Thoracic aorta (tissue), 2 donors: ENCODE data around the gene ALB. TPM values are rescaled to one million over a fixed set of nuclear protein-coding genes. Genes with fewer than 3 reads are reported as not detected.

Experiments
- ATAC-seq: fragments of 150-250 bp; one replicate; pipeline ENCODE4 v1.8.0; 2017; ENCODE audit warnings: low read depth; ENCODE audit not compliant: insufficient number of reproducible peaks, low FRiP score
- DNase-seq: peaks from one replicate; pipeline ENCODE4 v3.0.0-alpha.2; 2020; ENCODE audit warnings: low spot score
- H3K27ac ChIP-seq, 2 donors: fragments of 200-600 bp; sonication (generic); 1 replicate in 1 of 2; 2 replicates in 1 of 2; pipeline ENCODE4 v1.5.1; 2016; ENCODE audit warnings: mild to moderate bottlenecking in 2 of 2, moderate library complexity in 2 of 2
- H3K27me3 ChIP-seq: fragments of 200-600 bp; sonication (generic); replicated peaks from 2 replicates; pipeline ENCODE4 v1.6.0; 2016; ENCODE audit warnings: mild to moderate bottlenecking; ENCODE audit not compliant: insufficient read depth
- H3K36me3 ChIP-seq: fragments of 200-600 bp; sonication (generic); one replicate; pipeline ENCODE4 v1.5.1; 2016
- H3K4me1 ChIP-seq, 2 donors: fragments of 200-600 bp; sonication (generic); 1 replicate in 1 of 2; 2 replicates in 1 of 2; pipeline versions ENCODE4 v1.5.1 to v1.6.0; 2016; ENCODE audit warnings: low read depth in 2 of 2, mild to moderate bottlenecking in 1 of 2; ENCODE audit not compliant: control insufficient read depth in 1 of 2
- H3K4me3 ChIP-seq: fragments of 200-600 bp; sonication (generic); 2 replicates; pipeline ENCODE4 v1.5.1; 2016; ENCODE audit warnings: mild to moderate bottlenecking
- H3K9me3 ChIP-seq: fragments of 200-600 bp; sonication (generic); 2 replicates; pipeline ENCODE4 v1.5.1; 2016
- CTCF ChIP-seq: fragments of 200-600 bp; sonication (generic); IDR thresholded peaks from one replicate; pipeline ENCODE4 v1.5.1; 2019; ENCODE audit warnings: antibody characterized with exemption
- total RNA-seq, 2 donors: library from RNA; depleted of rRNA; stranded (reverse); fragments of >200 nt; gene quantifications; one replicate each; pipeline versions ENCODE4 v1.1.0 to v1.2.3, GENCODE V29; 2016

The ALB gene
- total RNA-seq, 2 donors from 2014 or later = not detected

- no peak for TF ChIP-seq CTCF
- no peaks in the 10 kb centered on the region for H3K4me1 ChIP-seq
- H3K4me3 ChIP-seq = no peak overlapping the region
- ATAC-seq (no peak), DNase-seq (no peak)
- no peaks in the 10 kb centered on the region for H3K36me3 ChIP-seq
- H3K9me3 ChIP-seq = no peaks in the 10 kb centered on the region
- H3K27me3 ChIP-seq = no peaks in the 10 kb centered on the region
- H3K27ac ChIP-seq = no peak overlapping the region
These were observed 12.5 kb downstream of the ALB start for GRCh38 chr4:73416423-73417087.

DNA sequence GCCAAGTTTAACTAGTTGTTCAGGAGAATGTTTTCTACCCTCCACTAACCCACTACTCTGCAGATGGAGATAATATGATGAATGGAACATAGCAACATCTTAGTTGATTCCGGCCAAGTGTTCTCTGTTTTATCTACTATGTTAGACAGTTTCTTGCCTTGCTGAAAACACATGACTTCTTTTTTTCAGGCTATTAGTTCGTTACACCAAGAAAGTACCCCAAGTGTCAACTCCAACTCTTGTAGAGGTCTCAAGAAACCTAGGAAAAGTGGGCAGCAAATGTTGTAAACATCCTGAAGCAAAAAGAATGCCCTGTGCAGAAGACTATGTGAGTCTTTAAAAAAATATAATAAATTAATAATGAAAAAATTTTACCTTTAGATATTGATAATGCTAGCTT is 13.3 kb downstream of the ALB start:
- H3K4me3 ChIP-seq = no peak overlapping the region
- ATAC-seq = no peak
- TF ChIP-seq CTCF = no peak

DNA sequence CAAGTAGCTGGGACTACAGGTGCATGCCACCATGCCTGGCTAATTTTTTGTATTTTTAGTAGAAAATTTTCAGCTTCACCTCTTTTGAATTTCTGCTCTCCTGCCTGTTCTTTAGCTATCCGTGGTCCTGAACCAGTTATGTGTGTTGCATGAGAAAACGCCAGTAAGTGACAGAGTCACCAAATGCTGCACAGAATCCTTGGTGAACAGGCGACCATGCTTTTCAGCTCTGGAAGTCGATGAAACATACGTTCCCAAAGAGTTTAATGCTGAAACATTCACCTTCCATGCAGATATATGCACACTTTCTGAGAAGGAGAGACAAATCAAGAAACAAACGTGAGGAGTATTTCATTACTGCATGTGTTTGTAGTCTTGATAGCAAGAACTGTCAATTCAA is 13.9 kb downstream of the ALB start:
- Histone ChIP-seq H3K27ac (no peak overlapping the region), H3K4me1 (no peaks in the 10 kb centered on the region), H3K9me3 (no peaks in the 10 kb centered on the region), H3K4me3 (no peak overlapping the region), H3K27me3 (no peaks in the 10 kb centered on the region), H3K36me3 (no peaks in the 10 kb centered on the region)
- DNase-seq (no peak), ATAC-seq (no peak)
- no peak for TF ChIP-seq CTCF

More for the DNA sequence above, 13.3 kb downstream of the ALB start:
- no peak for DNase-seq
- no peak overlapping the region for H3K27ac ChIP-seq
- H3K4me1 ChIP-seq = no peaks in the 10 kb centered on the region
- no peaks in the 10 kb centered on the region for H3K27me3 ChIP-seq
- no peaks in the 10 kb centered on the region for H3K9me3 ChIP-seq
- no peaks in the 10 kb centered on the region for H3K36me3 ChIP-seq

DNA sequence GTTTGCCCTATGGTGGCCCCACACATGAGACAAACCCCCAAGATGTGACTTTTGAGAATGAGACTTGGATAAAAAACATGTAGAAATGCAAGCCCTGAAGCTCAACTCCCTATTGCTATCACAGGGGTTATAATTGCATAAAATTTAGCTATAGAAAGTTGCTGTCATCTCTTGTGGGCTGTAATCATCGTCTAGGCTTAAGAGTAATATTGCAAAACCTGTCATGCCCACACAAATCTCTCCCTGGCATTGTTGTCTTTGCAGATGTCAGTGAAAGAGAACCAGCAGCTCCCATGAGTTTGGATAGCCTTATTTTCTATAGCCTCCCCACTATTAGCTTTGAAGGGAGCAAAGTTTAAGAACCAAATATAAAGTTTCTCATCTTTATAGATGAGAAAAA is 14.6 kb downstream of the ALB start:
- TF ChIP-seq CTCF = no peak
- ATAC-seq (no peak), DNase-seq (no peak)
- Histone ChIP-seq H3K36me3 (no peaks in the 10 kb centered on the region), H3K27me3 (no peaks in the 10 kb centered on the region), H3K4me1 (no peaks in the 10 kb centered on the region), H3K27ac (no peak overlapping the region), H3K9me3 (no peaks in the 10 kb centered on the region), H3K4me3 (no peak overlapping the region)

DNA sequence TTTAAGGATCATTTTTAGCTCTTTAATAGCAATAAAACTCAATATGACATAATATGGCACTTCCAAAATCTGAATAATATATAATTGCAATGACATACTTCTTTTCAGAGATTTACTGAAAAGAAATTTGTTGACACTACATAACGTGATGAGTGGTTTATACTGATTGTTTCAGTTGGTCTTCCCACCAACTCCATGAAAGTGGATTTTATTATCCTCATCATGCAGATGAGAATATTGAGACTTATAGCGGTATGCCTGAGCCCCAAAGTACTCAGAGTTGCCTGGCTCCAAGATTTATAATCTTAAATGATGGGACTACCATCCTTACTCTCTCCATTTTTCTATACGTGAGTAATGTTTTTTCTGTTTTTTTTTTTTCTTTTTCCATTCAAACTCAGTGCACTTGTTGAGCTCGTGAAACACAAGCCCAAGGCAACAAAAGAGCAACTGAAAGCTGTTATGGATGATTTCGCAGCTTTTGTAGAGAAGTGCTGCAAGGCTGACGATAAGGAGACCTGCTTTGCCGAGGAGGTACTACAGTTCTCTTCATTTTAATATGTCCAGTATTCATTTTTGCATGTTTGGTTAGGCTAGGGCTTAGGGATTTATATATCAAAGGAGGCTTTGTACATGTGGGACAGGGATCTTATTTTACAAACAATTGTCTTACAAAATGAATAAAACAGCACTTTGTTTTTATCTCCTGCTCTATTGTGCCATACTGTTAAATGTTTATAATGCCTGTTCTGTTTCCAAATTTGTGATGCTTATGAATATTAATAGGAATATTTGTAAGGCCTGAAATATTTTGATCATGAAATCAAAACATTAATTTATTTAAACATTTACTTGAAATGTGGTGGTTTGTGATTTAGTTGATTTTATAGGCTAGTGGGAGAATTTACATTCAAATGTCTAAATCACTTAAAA is 15.3 kb downstream of the ALB start:
- no peaks in the 10 kb centered on the region for H3K27me3 ChIP-seq
- no peak for TF ChIP-seq CTCF
- DNase-seq (no peak), ATAC-seq (no peak)
- H3K9me3 ChIP-seq = no peaks in the 10 kb centered on the region
- H3K36me3 ChIP-seq = no peaks in the 10 kb centered on the region
- H3K27ac ChIP-seq = no peak overlapping the region
- H3K4me3 ChIP-seq = no peak overlapping the region
- no peaks in the 10 kb centered on the region for H3K4me1 ChIP-seq
